Parathyroid adenoma (tissue), 2 donors: Measurements from ENCODE around the gene DNAI7.

Source experiments
- H2AFZ ChIP-seq: fragments of 300-600 bp; sonication (generic); one replicate; pipeline ENCODE4 v1.7.0; 2017; ENCODE audit warnings: antibody characterized with exemption, mild to moderate bottlenecking
- H3K27ac ChIP-seq: fragments of 300-600 bp; sonication (generic); one replicate; pipeline ENCODE4 v1.7.0; 2017
- H3K27me3 ChIP-seq: fragments of 300-600 bp; sonication (generic); one replicate; pipeline ENCODE4 v1.7.0; 2017; ENCODE audit warnings: low read length; ENCODE audit not compliant: control insufficient read depth, insufficient read depth
- H3K36me3 ChIP-seq: fragments of 300-600 bp; sonication (generic); one replicate; pipeline ENCODE4 v1.7.0; 2017; ENCODE audit warnings: low read length; ENCODE audit not compliant: control insufficient read depth, insufficient read depth
- H3K4me1 ChIP-seq: fragments of 300-600 bp; sonication (generic); one replicate; pipeline ENCODE4 v1.7.0; 2017; ENCODE audit warnings: control low read depth
- H3K4me2 ChIP-seq: fragments of 300-600 bp; sonication (generic); one replicate; pipeline ENCODE4 v1.7.0; 2017; ENCODE audit warnings: low read length
- H3K4me3 ChIP-seq: fragments of 300-600 bp; sonication (generic); one replicate; pipeline ENCODE4 v1.7.0; 2017; ENCODE audit warnings: low read depth, low read length
- H3K79me2 ChIP-seq: fragments of 300-600 bp; sonication (generic); one replicate; pipeline ENCODE4 v1.7.0; 2017; ENCODE audit warnings: control low read depth
- H3K9ac ChIP-seq: fragments of 300-600 bp; sonication (generic); one replicate; pipeline ENCODE4 v1.7.0; 2017; ENCODE audit warnings: mild to moderate bottlenecking
- H3K9me3 ChIP-seq: fragments of 300-600 bp; sonication (generic); one replicate; pipeline ENCODE4 v1.7.0; 2017; ENCODE audit warnings: low read length; ENCODE audit not compliant: control insufficient read depth
- TF ChIP-seq, protein P1 (sequence below): fragments of 300-600 bp; sonication (generic); IDR thresholded peaks from one replicate; pipeline ENCODE4 v1.7.0; 2017; ENCODE audit warnings: antibody characterized with exemption, mild to moderate bottlenecking
- donor health status: primary hyperparathyroidism.

DNAI7 gene

GRCh38 chr12:25186038-25186787 lies 8.7 kb downstream of the DNAI7 start:
- Histone ChIP-seq H3K4me1 (peaks cover 8% of the 10 kb centered on the region), H3K4me3 (no peak overlapping the region), H3K36me3 (no peaks in the 10 kb centered on the region), H3K9me3 (no peaks in the 10 kb centered on the region), H3K27me3 (no peaks in the 10 kb centered on the region), H3K9ac (no peak overlapping the region), H2AFZ (no peak overlapping the region), H3K4me2 (no peak overlapping the region), H3K79me2 (peaks cover 4% of the 10 kb centered on the region), H3K27ac (no peak overlapping the region)
- TF ChIP-seq, protein P1, sequence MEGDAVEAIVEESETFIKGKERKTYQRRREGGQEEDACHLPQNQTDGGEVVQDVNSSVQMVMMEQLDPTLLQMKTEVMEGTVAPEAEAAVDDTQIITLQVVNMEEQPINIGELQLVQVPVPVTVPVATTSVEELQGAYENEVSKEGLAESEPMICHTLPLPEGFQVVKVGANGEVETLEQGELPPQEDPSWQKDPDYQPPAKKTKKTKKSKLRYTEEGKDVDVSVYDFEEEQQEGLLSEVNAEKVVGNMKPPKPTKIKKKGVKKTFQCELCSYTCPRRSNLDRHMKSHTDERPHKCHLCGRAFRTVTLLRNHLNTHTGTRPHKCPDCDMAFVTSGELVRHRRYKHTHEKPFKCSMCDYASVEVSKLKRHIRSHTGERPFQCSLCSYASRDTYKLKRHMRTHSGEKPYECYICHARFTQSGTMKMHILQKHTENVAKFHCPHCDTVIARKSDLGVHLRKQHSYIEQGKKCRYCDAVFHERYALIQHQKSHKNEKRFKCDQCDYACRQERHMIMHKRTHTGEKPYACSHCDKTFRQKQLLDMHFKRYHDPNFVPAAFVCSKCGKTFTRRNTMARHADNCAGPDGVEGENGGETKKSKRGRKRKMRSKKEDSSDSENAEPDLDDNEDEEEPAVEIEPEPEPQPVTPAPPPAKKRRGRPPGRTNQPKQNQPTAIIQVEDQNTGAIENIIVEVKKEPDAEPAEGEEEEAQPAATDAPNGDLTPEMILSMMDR: no peak

GRCh38 chr12:25184132-25184531 lies 10.8 kb downstream of the DNAI7 start:
- H3K9ac ChIP-seq: no peak overlapping the region
- H2AFZ ChIP-seq: no peak overlapping the region
- no peak overlapping the region for H3K27ac ChIP-seq
- no peak overlapping the region for H3K4me3 ChIP-seq
- no peaks in the 10 kb centered on the region for H3K9me3 ChIP-seq
- no peak overlapping the region for H3K4me2 ChIP-seq
- H3K36me3 ChIP-seq: no peaks in the 10 kb centered on the region
- H3K79me2 ChIP-seq: no peaks in the 10 kb centered on the region
- TF ChIP-seq, protein P1: no peak
- H3K4me1 ChIP-seq: peaks cover 8% of the 10 kb centered on the region
- no peaks in the 10 kb centered on the region for H3K27me3 ChIP-seq

DNA sequence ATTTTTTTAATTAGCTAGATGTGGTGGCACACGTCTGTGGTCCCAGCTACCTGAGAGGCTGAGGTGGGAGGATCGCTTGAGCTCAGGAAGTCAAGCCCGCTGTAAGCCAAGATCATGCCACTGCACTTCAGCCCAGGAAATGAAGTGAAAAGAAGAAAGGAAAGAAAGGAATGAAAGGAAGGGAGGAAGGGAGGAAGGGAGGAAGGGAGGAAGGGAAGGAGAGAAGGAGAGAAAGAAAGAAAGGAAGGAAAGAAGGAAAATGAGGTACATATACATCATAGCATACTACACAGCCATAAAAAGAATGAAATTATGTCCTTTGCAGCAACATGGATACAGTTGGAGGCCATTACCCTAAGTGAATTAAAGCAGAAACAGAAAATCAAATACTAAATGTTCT lies 12.2 kb downstream of the DNAI7 start:
- no peak overlapping the region for H3K4me3 ChIP-seq
- H3K27me3 ChIP-seq: no peaks in the 10 kb centered on the region
- no peaks in the 10 kb centered on the region for H3K9me3 ChIP-seq
- peaks cover 4% of the 10 kb centered on the region for H3K4me1 ChIP-seq
- H3K27ac ChIP-seq: no peak overlapping the region
- H2AFZ ChIP-seq: no peak overlapping the region
- no peaks in the 10 kb centered on the region for H3K79me2 ChIP-seq
- no peaks in the 10 kb centered on the region for H3K36me3 ChIP-seq
- H3K9ac ChIP-seq: no peak overlapping the region
- TF ChIP-seq, protein P1: no peak
- no peak overlapping the region for H3K4me2 ChIP-seq

DNA sequence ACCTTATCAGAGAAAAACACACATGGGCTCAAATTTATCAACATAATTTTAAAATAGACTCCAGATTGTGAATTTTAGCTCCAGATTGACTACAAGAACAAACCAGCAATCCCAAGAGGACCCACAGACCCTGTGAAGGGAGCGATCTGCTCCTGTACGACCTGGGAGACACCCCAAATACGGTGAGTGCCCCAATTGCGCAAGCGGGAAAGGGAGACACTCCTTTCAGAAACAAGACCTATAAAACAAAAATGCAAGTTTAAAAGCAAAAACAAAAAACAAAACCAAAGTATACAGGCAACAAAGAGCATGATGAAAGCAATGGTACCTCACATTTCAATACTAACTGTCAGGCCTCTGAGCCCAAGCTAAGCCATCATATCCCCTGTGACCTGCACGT lies 32.1 kb downstream of the DNAI7 start:
- TF ChIP-seq, protein P1: no peak
- H3K27me3 ChIP-seq: no peaks in the 10 kb centered on the region
- no peak overlapping the region for H3K27ac ChIP-seq
- H3K4me1 ChIP-seq: no peaks in the 10 kb centered on the region
- H3K4me3 ChIP-seq: no peak overlapping the region
- no peak overlapping the region for H3K9ac ChIP-seq
- no peaks in the 10 kb centered on the region for H3K9me3 ChIP-seq
- no peaks in the 10 kb centered on the region for H3K79me2 ChIP-seq
- no peak overlapping the region for H2AFZ ChIP-seq
- no peaks in the 10 kb centered on the region for H3K36me3 ChIP-seq
- no peak overlapping the region for H3K4me2 ChIP-seq

DNA sequence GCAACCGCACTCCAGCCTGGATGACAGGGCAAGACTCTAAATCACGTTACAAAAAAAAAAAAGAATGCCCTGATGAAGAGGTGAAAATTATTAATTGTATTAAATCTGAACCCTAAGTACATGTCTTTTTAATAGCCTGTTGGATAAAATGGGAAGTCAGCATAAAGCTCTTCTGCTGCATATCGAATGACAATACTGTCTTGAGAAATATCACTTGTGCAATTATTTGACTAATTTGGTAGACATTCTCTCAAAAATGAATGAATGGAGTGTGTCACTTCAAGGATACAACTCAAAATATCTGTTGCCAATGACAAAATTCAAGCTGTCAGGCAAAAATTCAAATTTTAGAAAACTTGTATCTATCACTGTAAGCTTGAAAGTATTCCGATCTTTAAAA lies 38.9 kb downstream of the DNAI7 start:
- Histone ChIP-seq H3K4me3 (no peak overlapping the region), H3K27me3 (no peaks in the 10 kb centered on the region), H3K79me2 (no peaks in the 10 kb centered on the region), H3K9me3 (no peaks in the 10 kb centered on the region), H3K36me3 (no peaks in the 10 kb centered on the region), H3K9ac (no peak overlapping the region), H3K4me1 (peaks cover 3% of the 10 kb centered on the region), H2AFZ (no peak overlapping the region), H3K27ac (no peak overlapping the region), H3K4me2 (no peak overlapping the region)
- TF ChIP-seq, protein P1: no peak
